HEK293 (cell line): ENCODE results near the gene ST6GALNAC6.
A peak's percentile ranks its signal among the peaks of the same experiment; 100 is the strongest.

Source experiments
- GLIS1 ChIP-seq: fragments of 450-650 bp; formaldehyde crosslinking; IDR thresholded peaks from 2 replicates; pipeline ENCODE4 v1.5.1; 2016; ENCODE audit warnings: missing biosample characterization, missing genetic modification characterization
- HIC1 ChIP-seq: fragments of 450-650 bp; formaldehyde crosslinking; IDR thresholded peaks from 2 replicates; pipeline ENCODE4 v1.5.1; 2016; ENCODE audit warnings: missing biosample characterization, missing genetic modification characterization
- IKZF3 ChIP-seq: fragments of 450-650 bp; IDR thresholded peaks from 2 replicates; pipeline ENCODE4 v1.5.0; 2018; ENCODE audit warnings: missing biosample characterization, mild to moderate bottlenecking, missing genetic modification characterization, moderate library complexity
- KLF8 ChIP-seq: fragments of 450-650 bp; formaldehyde crosslinking; IDR thresholded peaks from 2 replicates; pipeline ENCODE4 v1.5.1; 2016; ENCODE audit warnings: missing biosample characterization, missing genetic modification characterization
- OVOL3 ChIP-seq: fragments of 450-650 bp; formaldehyde crosslinking; IDR thresholded peaks from 2 replicates; pipeline ENCODE4 v1.5.1; 2016; ENCODE audit warnings: missing biosample characterization, missing genetic modification characterization
- PBX3 ChIP-seq: sonication (generic); formaldehyde crosslinking; IDR thresholded peaks from 2 replicates; pipeline ENCODE4 v1.8.1; 2022; ENCODE audit warnings: mild to moderate bottlenecking, moderate library complexity, missing genetic modification reagents
- PRDM6 ChIP-seq: fragments of 450-650 bp; formaldehyde crosslinking; IDR thresholded peaks from 2 replicates; pipeline ENCODE4 v1.5.1; 2017; ENCODE audit warnings: missing biosample characterization, missing genetic modification characterization
- SCRT2 ChIP-seq: fragments of 450-650 bp; formaldehyde crosslinking; IDR thresholded peaks from 2 replicates; pipeline ENCODE4 v1.5.1; 2016; ENCODE audit warnings: missing biosample characterization, missing genetic modification characterization
- TSHZ1 ChIP-seq: fragments of 450-650 bp; formaldehyde crosslinking; IDR thresholded peaks from 2 replicates; pipeline ENCODE4 v1.5.1; 2016; ENCODE audit warnings: missing biosample characterization, missing genetic modification characterization, borderline replicate concordance
- ZBTB10 ChIP-seq: fragments of 450-650 bp; formaldehyde crosslinking; IDR thresholded peaks from 2 replicates; pipeline ENCODE4 v1.5.1; 2016; ENCODE audit warnings: missing biosample characterization, missing genetic modification characterization
- ZBTB8A ChIP-seq: fragments of 450-650 bp; formaldehyde crosslinking; IDR thresholded peaks from 2 replicates; pipeline ENCODE4 v1.5.1; 2016; ENCODE audit warnings: missing biosample characterization, missing genetic modification characterization
- ZFP37 ChIP-seq: fragments of 450-650 bp; formaldehyde crosslinking; IDR thresholded peaks from 2 replicates; pipeline ENCODE4 v1.5.1; 2016; ENCODE audit warnings: missing biosample characterization, missing genetic modification characterization
- ZNF10 ChIP-seq: fragments of 450-650 bp; formaldehyde crosslinking; IDR thresholded peaks from 2 replicates; pipeline ENCODE4 v1.5.1; 2017; ENCODE audit warnings: missing biosample characterization, missing genetic modification characterization
- ZNF133 ChIP-seq: fragments of 450-650 bp; formaldehyde crosslinking; IDR thresholded peaks from 2 replicates; pipeline ENCODE4 v1.5.1; 2016; ENCODE audit warnings: missing biosample characterization, missing genetic modification characterization
- ZNF140 ChIP-seq: fragments of 450-650 bp; formaldehyde crosslinking; IDR thresholded peaks from 2 replicates; pipeline ENCODE4 v1.5.1; 2016; ENCODE audit warnings: missing biosample characterization, missing genetic modification characterization
- ZNF16 ChIP-seq: fragments of 450-650 bp; formaldehyde crosslinking; IDR thresholded peaks from 2 replicates; pipeline ENCODE4 v1.5.1; 2016; ENCODE audit warnings: low read depth, missing biosample characterization, missing genetic modification characterization
- ZNF24 ChIP-seq: fragments of 450-650 bp; formaldehyde crosslinking; IDR thresholded peaks from 2 replicates; pipeline ENCODE4 v1.5.1; 2016; ENCODE audit warnings: missing biosample characterization, missing genetic modification characterization
- ZNF324 ChIP-seq: fragments of 450-650 bp; formaldehyde crosslinking; IDR thresholded peaks from 2 replicates; pipeline ENCODE4 v1.5.1; 2016; ENCODE audit warnings: missing biosample characterization, missing genetic modification characterization
- ZNF366 ChIP-seq: fragments of 450-650 bp; formaldehyde crosslinking; conservative IDR thresholded peaks from 2 replicates; pipeline ENCODE4 v1.5.1; 2016; ENCODE audit warnings: missing biosample characterization, missing genetic modification characterization
- ZNF514 ChIP-seq: fragments of 450-650 bp; formaldehyde crosslinking; IDR thresholded peaks from 2 replicates; pipeline ENCODE4 v1.5.1; 2016; ENCODE audit warnings: missing biosample characterization, missing genetic modification characterization
- ZNF544 ChIP-seq: fragments of 450-650 bp; formaldehyde crosslinking; IDR thresholded peaks from 2 replicates; pipeline ENCODE4 v1.5.0; 2017; ENCODE audit warnings: missing biosample characterization, missing genetic modification characterization
- ZNF561 ChIP-seq: fragments of 450-650 bp; IDR thresholded peaks from 2 replicates; pipeline ENCODE4 v1.5.1; 2018; ENCODE audit warnings: missing biosample characterization, missing genetic modification characterization, borderline replicate concordance
- ZNF621 ChIP-seq: fragments of 450-650 bp; formaldehyde crosslinking; IDR thresholded peaks from 2 replicates; pipeline ENCODE4 v1.5.1; 2017; ENCODE audit warnings: missing biosample characterization, missing genetic modification characterization
- ZNF624 ChIP-seq: fragments of 450-650 bp; formaldehyde crosslinking; IDR thresholded peaks from 2 replicates; pipeline ENCODE4 v1.5.1; 2017; ENCODE audit warnings: missing biosample characterization, missing genetic modification characterization
- ZNF639 ChIP-seq: fragments of 450-650 bp; formaldehyde crosslinking; IDR thresholded peaks from 2 replicates; pipeline ENCODE4 v1.5.1; 2016; ENCODE audit warnings: missing biosample characterization, missing genetic modification characterization
- ZNF76 ChIP-seq: fragments of 450-650 bp; formaldehyde crosslinking; IDR thresholded peaks from 2 replicates; pipeline ENCODE4; 2016; ENCODE audit warnings: low read depth, missing biosample characterization, missing genetic modification characterization, borderline replicate concordance
- ZNF785 ChIP-seq: fragments of 450-650 bp; formaldehyde crosslinking; IDR thresholded peaks from 2 replicates; pipeline ENCODE4 v1.5.1; 2016; ENCODE audit warnings: missing biosample characterization, missing genetic modification characterization
- ZXDB ChIP-seq: fragments of 450-650 bp; formaldehyde crosslinking; IDR thresholded peaks from 2 replicates; pipeline ENCODE4 v1.5.1; 2016; ENCODE audit warnings: missing biosample characterization, missing genetic modification characterization

The ST6GALNAC6 gene

GRCh38 chr9:127898433-127899127 lies 823 bp downstream of the ST6GALNAC6 start (continued):
- peak; percentile 26; the same call in 1 of the 2 replicates for TF ChIP-seq HIC1 (tag by site-specific recombination)
- peak; percentile 11; the same call in 1 of the 2 replicates for TF ChIP-seq IKZF3 (tag by site-specific recombination)
- TF ChIP-seq ZNF785 (tag by site-specific recombination) = no peak
- no peak for TF ChIP-seq PRDM6 (tag by site-specific recombination)
- no peak for TF ChIP-seq ZNF133
- no peak for TF ChIP-seq ZNF624 (tag by site-specific recombination)
- TF ChIP-seq ZNF324 (tag by site-specific recombination) = no peak
- no peak for TF ChIP-seq OVOL3 (tag by site-specific recombination)
- 0 out of 2 replicates have a peak, but pooled peaks have one; percentile 43 for TF ChIP-seq KLF8 (tag by site-specific recombination)
- TF ChIP-seq ZXDB = no peak
- no peak for TF ChIP-seq ZNF76 (tag by site-specific recombination)
- no peak for TF ChIP-seq PBX3 (CRISPR knock-in tag)
- no peak for TF ChIP-seq ZNF639 (tag by site-specific recombination)
- TF ChIP-seq ZFP37 = no peak
- no peak for TF ChIP-seq GLIS1 (tag by site-specific recombination)
- no peak for TF ChIP-seq ZNF24
- TF ChIP-seq ZNF544 (tag by site-specific recombination) = no peak
- TF ChIP-seq ZNF514 (tag by site-specific recombination) = no peak
- TF ChIP-seq ZNF366 (tag by site-specific recombination) = no peak; the same call in 1 of the 2 replicates
- TF ChIP-seq ZNF561 (tag by site-specific recombination) = 0 out of 2 replicates have a peak, but pooled peaks have one; percentile 11
- TF ChIP-seq ZNF10 = no peak
- no peak for TF ChIP-seq TSHZ1
- no peak for TF ChIP-seq ZNF16
- TF ChIP-seq ZNF140 = no peak
- TF ChIP-seq ZBTB8A = no peak
- TF ChIP-seq SCRT2 (tag by site-specific recombination) = no peak
- peak; percentile 79; the same call in 1 of the 2 replicates for TF ChIP-seq ZBTB10 (tag by site-specific recombination)
- TF ChIP-seq ZNF621 (tag by site-specific recombination) = no peak
